Measurements from ENCODE around the gene CCM2. TPM values are rescaled to one million over a fixed set of nuclear protein-coding genes. Genes with fewer than 3 reads are reported as not detected.

The CCM2 gene
- total and polyA plus RNA-seq, 2 experiments from 2014 or later: 24.9 to 40.1 TPM

DNA sequence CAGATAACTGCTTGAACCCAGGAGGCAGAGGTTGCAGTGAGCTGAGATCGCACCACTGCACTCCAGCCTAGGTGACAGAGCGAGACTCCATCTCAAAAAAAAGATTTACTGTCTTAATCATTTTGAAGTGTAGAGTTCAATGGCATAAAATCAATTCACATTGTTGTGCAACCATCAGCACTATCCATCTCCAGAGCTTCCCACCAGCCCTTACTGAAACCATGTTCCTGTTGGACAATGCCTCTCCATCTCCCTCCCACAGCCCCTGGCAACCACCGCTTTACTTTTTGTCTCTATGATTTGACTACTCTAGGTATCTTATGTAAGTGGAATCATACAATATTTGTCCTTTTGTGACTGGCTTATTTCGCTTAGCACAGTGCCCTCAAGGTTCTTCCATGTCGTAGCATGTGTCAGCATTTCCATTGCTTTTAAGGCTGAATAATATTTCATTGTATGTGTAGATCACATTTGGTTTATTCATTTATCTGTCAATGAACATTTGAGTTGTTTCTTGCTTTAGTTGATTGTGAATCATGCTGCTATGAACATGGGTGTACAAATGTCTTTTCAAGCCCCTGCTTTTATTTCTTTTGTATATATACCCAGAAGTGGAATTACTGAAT, 55.7 kb downstream of the CCM2 start (continued):
- TF ChIP-seq, protein P1, sequence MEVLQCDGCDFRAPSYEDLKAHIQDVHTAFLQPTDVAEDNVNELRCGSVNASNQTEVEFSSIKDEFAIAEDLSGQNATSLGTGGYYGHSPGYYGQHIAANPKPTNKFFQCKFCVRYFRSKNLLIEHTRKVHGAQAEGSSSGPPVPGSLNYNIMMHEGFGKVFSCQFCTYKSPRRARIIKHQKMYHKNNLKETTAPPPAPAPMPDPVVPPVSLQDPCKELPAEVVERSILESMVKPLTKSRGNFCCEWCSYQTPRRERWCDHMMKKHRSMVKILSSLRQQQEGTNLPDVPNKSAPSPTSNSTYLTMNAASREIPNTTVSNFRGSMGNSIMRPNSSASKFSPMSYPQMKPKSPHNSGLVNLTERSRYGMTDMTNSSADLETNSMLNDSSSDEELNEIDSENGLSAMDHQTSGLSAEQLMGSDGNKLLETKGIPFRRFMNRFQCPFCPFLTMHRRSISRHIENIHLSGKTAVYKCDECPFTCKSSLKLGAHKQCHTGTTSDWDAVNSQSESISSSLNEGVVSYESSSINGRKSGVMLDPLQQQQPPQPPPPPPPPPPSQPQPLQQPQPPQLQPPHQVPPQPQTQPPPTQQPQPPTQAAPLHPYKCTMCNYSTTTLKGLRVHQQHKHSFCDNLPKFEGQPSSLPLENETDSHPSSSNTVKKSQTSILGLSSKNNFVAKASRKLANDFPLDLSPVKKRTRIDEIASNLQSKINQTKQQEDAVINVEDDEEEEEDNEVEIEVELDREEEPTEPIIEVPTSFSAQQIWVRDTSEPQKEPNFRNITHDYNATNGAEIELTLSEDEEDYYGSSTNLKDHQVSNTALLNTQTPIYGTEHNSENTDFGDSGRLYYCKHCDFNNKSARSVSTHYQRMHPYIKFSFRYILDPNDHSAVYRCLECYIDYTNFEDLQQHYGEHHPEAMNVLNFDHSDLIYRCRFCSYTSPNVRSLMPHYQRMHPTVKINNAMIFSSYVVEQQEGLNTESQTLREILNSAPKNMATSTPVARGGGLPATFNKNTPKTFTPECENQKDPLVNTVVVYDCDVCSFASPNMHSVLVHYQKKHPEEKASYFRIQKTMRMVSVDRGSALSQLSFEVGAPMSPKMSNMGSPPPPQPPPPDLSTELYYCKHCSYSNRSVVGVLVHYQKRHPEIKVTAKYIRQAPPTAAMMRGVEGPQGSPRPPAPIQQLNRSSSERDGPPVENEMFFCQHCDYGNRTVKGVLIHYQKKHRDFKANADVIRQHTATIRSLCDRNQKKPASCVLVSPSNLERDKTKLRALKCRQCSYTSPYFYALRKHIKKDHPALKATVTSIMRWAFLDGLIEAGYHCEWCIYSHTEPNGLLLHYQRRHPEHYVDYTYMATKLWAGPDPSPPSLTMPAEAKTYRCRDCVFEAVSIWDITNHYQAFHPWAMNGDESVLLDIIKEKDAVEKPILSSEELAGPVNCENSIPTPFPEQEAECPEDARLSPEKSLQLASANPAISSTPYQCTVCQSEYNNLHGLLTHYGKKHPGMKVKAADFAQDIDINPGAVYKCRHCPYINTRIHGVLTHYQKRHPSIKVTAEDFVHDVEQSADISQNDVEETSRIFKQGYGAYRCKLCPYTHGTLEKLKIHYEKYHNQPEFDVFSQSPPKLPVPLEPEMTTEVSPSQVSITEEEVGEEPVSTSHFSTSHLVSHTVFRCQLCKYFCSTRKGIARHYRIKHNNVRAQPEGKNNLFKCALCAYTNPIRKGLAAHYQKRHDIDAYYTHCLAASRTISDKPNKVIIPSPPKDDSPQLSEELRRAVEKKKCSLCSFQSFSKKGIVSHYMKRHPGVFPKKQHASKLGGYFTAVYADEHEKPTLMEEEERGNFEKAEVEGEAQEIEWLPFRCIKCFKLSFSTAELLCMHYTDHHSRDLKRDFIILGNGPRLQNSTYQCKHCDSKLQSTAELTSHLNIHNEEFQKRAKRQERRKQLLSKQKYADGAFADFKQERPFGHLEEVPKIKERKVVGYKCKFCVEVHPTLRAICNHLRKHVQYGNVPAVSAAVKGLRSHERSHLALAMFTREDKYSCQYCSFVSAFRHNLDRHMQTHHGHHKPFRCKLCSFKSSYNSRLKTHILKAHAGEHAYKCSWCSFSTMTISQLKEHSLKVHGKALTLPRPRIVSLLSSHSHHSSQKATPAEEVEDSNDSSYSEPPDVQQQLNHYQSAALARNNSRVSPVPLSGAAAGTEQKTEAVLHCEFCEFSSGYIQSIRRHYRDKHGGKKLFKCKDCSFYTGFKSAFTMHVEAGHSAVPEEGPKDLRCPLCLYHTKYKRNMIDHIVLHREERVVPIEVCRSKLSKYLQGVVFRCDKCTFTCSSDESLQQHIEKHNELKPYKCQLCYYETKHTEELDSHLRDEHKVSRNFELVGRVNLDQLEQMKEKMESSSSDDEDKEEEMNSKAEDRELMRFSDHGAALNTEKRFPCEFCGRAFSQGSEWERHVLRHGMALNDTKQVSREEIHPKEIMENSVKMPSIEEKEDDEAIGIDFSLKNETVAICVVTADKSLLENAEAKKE (CRISPR knock-in tag; IDR thresholded peaks at IDR 0.05): no peak
- TF ChIP-seq EZH2phosphoT487 (IDR thresholded peaks at IDR 0.05; ENCODE audit: unreplicated experiment): no peak
- no peak for TF ChIP-seq NANOG (IDR thresholded peaks at IDR 0.05; ENCODE audit: borderline replicate concordance)
- TF ChIP-seq, protein P2, sequence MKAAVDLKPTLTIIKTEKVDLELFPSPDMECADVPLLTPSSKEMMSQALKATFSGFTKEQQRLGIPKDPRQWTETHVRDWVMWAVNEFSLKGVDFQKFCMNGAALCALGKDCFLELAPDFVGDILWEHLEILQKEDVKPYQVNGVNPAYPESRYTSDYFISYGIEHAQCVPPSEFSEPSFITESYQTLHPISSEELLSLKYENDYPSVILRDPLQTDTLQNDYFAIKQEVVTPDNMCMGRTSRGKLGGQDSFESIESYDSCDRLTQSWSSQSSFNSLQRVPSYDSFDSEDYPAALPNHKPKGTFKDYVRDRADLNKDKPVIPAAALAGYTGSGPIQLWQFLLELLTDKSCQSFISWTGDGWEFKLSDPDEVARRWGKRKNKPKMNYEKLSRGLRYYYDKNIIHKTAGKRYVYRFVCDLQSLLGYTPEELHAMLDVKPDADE (IDR thresholded peaks at IDR 0.05): no peak

DNA sequence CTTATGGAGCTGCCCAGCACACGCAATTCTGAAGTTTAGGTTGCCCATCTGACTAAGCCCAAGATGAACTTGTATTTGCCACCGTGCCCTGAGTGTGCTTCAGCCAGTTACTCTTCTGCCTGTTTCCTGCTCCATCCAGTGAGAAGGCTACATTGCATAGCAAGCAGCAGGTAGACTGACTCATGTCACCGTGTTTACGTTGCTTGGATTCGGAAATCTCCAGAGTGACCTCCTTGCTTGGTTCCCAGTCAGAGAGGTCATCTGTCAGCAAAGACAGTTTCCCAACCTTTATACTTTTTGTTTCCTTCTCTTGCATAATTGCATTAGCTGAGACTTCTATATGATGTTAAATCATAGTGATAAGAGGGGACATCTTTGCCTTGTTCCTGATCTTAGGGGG, 57.9 kb downstream of the CCM2 start:
- Histone ChIP-seq H3K36me3 (ENCODE audit: insufficient read depth) (no peaks in the 10 kb centered on the region), H3K4me1 (ENCODE audit: insufficient read depth) (no peaks in the 10 kb centered on the region), H3K4me2 (no peak overlapping the region), H3K27ac (ENCODE audit: low read depth) (no peak overlapping the region), H3F3A (replicated peaks; ENCODE audit: low read depth) (no peaks in the 10 kb centered on the region), H4K20me1 (replicated peaks; ENCODE audit: insufficient read depth) (peaks cover 6% of the 10 kb centered on the region), H3K9me2 (ENCODE audit: insufficient read depth) (no peaks in the 10 kb centered on the region), H3K79me2 (replicated peaks; ENCODE audit: insufficient read depth) (peaks cover 13% of the 10 kb centered on the region; the same call in 1 of the 2 replicates), H2AFZ (no peak overlapping the region), H3K4me3 (no peak overlapping the region), H3K27me3 (ENCODE audit: insufficient read depth) (no peaks in the 10 kb centered on the region)
- H3K4me1 Mint-ChIP-seq: no peaks in the 10 kb centered on the region
- ATAC-seq: no peak
- TF ChIP-seq EZH2 (IDR thresholded peaks at IDR 0.05; ENCODE audit: low read depth, unreplicated experiment) (no peak), POLR2AphosphoS5 (IDR thresholded peaks at IDR 0.05; ENCODE audit: low read depth) (no peak)
- TF ChIP-seq, protein P2 (IDR thresholded peaks at IDR 0.05): no peak
- peaks cover 6% of the 10 kb centered on the region; the same call in 2 of the 3 replicates for H3K36me3 Mint-ChIP-seq (ENCODE audit: low read depth)
- no peaks in the 10 kb centered on the region for H3K9me3 Mint-ChIP-seq
- peaks cover 3% of the 10 kb centered on the region for H3K27me3 Mint-ChIP-seq (ENCODE audit: insufficient read depth, low read depth, poor library complexity)
- no peak overlapping the region for H3K4me3 Mint-ChIP-seq
- no peak for DNase-seq (ENCODE audit: low spot score)
- H3K27ac Mint-ChIP-seq: no peak overlapping the region

All from GM23338 (cell line).